ENCODE measurements around the gene DIS3L.
"Not testable (repeated sequence)": the region's sequence is repeated elsewhere in the genome, so short reads cannot be mapped to it uniquely, and the experiment has no call there.

- not testable (repeated sequence) for TF ChIP-seq CTCF, POLR2A (IDR thresholded peaks at IDR 0.05)
Observed at GRCh38 chr15:66361745-66362460, 68.5 kb downstream of the DIS3L start.

All from esophagus squamous epithelium (tissue), 4 donors.